Head of caudate nucleus (tissue), 42 donors: ENCODE measurements around the gene NFE2L2.
"Not testable (repeated sequence)": the region's sequence is repeated elsewhere in the genome, so short reads cannot be mapped to it uniquely, and the experiment has no call there.

Source experiments
- DNase-seq, 42 donors: peaks; one replicate each; pipeline versions ENCODE4 v3.0.0 to v3.0.0-alpha.2; 2020 to 2021; ENCODE audit warnings: mixed read lengths in 7 of 42
- intact Hi-C: fragments of 100-400 bp; cut with DNase I; formaldehyde crosslinking; loops from one replicate; pipeline ENCODE4 v1.15.0; 2022

NFE2L2 gene

GRCh38 chr2:177262092-177262491 is 2.4 kb downstream of the NFE2L2 start:
- DNase-seq, result no peak
- intact Hi-C loops, result loop anchor here (5.0 to 10.0 kb wide), 2 partner anchors 95 to 133 kb away; partner anchors contain the start of gene AGPS

- intact Hi-C loops, result loop anchor here (5.0 to 10.0 kb wide), 2 partner anchors 94 to 133 kb away; partner anchors contain the start of gene AGPS
- no peak for DNase-seq
Observed at GRCh38 chr2:177261116-177262060, 3.1 kb downstream of the NFE2L2 start.

- intact Hi-C loops, result loop anchor here (5.0 to 10.0 kb wide), 2 partner anchors 93 to 134 kb away; partner anchors contain the start of gene AGPS
- DNase-seq, result no peak
Observed at GRCh38 chr2:177260379-177260778, 4.1 kb downstream of the NFE2L2 start.

GRCh38 chr2:177258059-177258458 is 6.5 kb downstream of the NFE2L2 start:
- no peak for DNase-seq
- intact Hi-C loops, result no loop called here

GRCh38 chr2:177257471-177257870 is 7.1 kb downstream of the NFE2L2 start:
- no peak for DNase-seq
- intact Hi-C loops, result no loop called here

GRCh38 chr2:177256695-177257094 is 7.8 kb downstream of the NFE2L2 start:
- DNase-seq, result no peak
- intact Hi-C loops, result no loop called here

GRCh38 chr2:177256026-177256425 is 8.5 kb downstream of the NFE2L2 start:
- intact Hi-C loops, result no loop called here
- no peak for DNase-seq

- DNase-seq, result no peak
- intact Hi-C loops, result no loop called here
Observed at GRCh38 chr2:177255227-177255601, 9.3 kb downstream of the NFE2L2 start.

- intact Hi-C loops, result no loop called here
- peak in 38 of 42 donors; percentile 25 to 88 (median 56) for DNase-seq
Observed at GRCh38 chr2:177254433-177255226, 9.9 kb downstream of the NFE2L2 start.

- DNase-seq, result no peak
- intact Hi-C loops, result no loop called here
Observed at GRCh38 chr2:177253704-177254103, 10.8 kb downstream of the NFE2L2 start.

- intact Hi-C loops, result no loop called here
- DNase-seq, result no peak
Observed at GRCh38 chr2:177252808-177253531, 11.6 kb downstream of the NFE2L2 start.

GRCh38 chr2:177251165-177251542 is 13.4 kb downstream of the NFE2L2 start:
- intact Hi-C loops, result no loop called here
- DNase-seq, result no peak

GRCh38 chr2:177250461-177250860 is 14.1 kb downstream of the NFE2L2 start:
- intact Hi-C loops, result no loop called here
- DNase-seq, result no peak

GRCh38 chr2:177249038-177249437 is 15.5 kb downstream of the NFE2L2 start:
- intact Hi-C loops, result no loop called here
- DNase-seq, result no peak

- DNase-seq, result no peak
Observed at GRCh38 chr2:177247693-177248262, 16.7 kb downstream of the NFE2L2 start.

GRCh38 chr2:177246523-177247030 is 17.9 kb downstream of the NFE2L2 start:
- intact Hi-C loops, DNase-seq: not testable (repeated sequence)

More at GRCh38 chr2:177247693-177248262, 16.7 kb downstream of the NFE2L2 start:
- intact Hi-C loops, result no loop called here

- intact Hi-C loops, result no loop called here
- no peak for DNase-seq
Observed at GRCh38 chr2:177246000-177246399, 18.5 kb downstream of the NFE2L2 start.

GRCh38 chr2:177245010-177245422 is 19.5 kb downstream of the NFE2L2 start:
- DNase-seq, result peak in 1 of 42 donors; percentile 18
- intact Hi-C loops, result no loop called here
